DND-41 (cell line): ENCODE results near the gene RBMS1.

Experiments
- ATAC-seq: fragments of 200-7000 bp; cut with Tn5 transposase; 3 replicates; pipeline ENCODE4 v1.9.1; 2021; ENCODE audit warnings: low read depth; ENCODE audit not compliant: insufficient read depth
- DNase-seq: peaks from one replicate; pipeline ENCODE4 v3.0.0-alpha.2; 2020
- H2AFZ ChIP-seq: 2 replicates; pipeline ENCODE4 v1.6.0; 2012; ENCODE audit warnings: low read depth, low read length
- H3K27ac ChIP-seq: 2 replicates; pipeline ENCODE4 v1.5.1; 2012; ENCODE audit warnings: low read length, inconsistent platforms
- H3K27me3 ChIP-seq: fragments of 200-600 bp; sonication (generic); 2 replicates; pipeline ENCODE4 v1.6.0; 2012; ENCODE audit warnings: low read length, mild to moderate bottlenecking, inconsistent platforms; ENCODE audit not compliant: insufficient read depth, poor library complexity
- H3K36me3 ChIP-seq: 2 replicates; pipeline ENCODE4 v1.5.1; 2012; ENCODE audit warnings: low read length, inconsistent platforms; ENCODE audit not compliant: insufficient read depth
- H3K4me1 ChIP-seq: 2 replicates; pipeline ENCODE4 v1.5.1; 2012; ENCODE audit warnings: mild to moderate bottlenecking, low read length; ENCODE audit not compliant: insufficient read depth
- H3K4me2 ChIP-seq: 2 replicates; pipeline ENCODE4 v1.6.0; 2012; ENCODE audit warnings: mild to moderate bottlenecking, moderate library complexity, low read length, inconsistent platforms; ENCODE audit not compliant: insufficient read depth
- H3K4me3 ChIP-seq, 2 experiments: fragments of 200-600 bp in 1 of 2; shearing (Covaris generic) in 1 of 2; 2 replicates each; pipeline ENCODE4 v1.5.1; 2012 to 2016; ENCODE audit warnings: inconsistent platforms in 2 of 2, low read length in 2 of 2, mild to moderate bottlenecking in 2 of 2, low read depth in 1 of 2, moderate library complexity in 1 of 2
- H3K79me2 ChIP-seq: 2 replicates; pipeline ENCODE4 v1.6.0; 2012; ENCODE audit warnings: low read length, inconsistent platforms; ENCODE audit not compliant: insufficient read depth
- H3K9ac ChIP-seq: 2 replicates; pipeline ENCODE4 v1.6.0; 2012; ENCODE audit warnings: low read depth, mild to moderate bottlenecking, inconsistent platforms, low read length, moderate library complexity
- H3K9me3 ChIP-seq: 2 replicates; pipeline ENCODE4 v1.5.1; 2012; ENCODE audit warnings: low read length, moderate library complexity, mild to moderate bottlenecking, inconsistent platforms; ENCODE audit not compliant: insufficient read depth, severe bottlenecking
- H4K20me1 ChIP-seq: 2 replicates; pipeline ENCODE4 v1.6.0; 2012; ENCODE audit warnings: low read length; ENCODE audit not compliant: insufficient read depth
- CTCF ChIP-seq: IDR thresholded peaks from 2 replicates; pipeline ENCODE4 v1.5.1; 2012; ENCODE audit warnings: borderline replicate concordance, low read length, moderate library complexity, mild to moderate bottlenecking; ENCODE audit not compliant: poor library complexity, severe bottlenecking; ENCODE audit errors: extremely low read depth
- EZH2 ChIP-seq: IDR thresholded peaks from 3 replicates; pipeline ENCODE4 v1.6.1; 2012; ENCODE audit warnings: borderline replicate concordance, low read depth, mild to moderate bottlenecking, moderate library complexity, low read length, inconsistent platforms; ENCODE audit not compliant: severe bottlenecking

The RBMS1 gene

GRCh38 chr2:160321006-160321405 is 172.6 kb downstream of the RBMS1 start:
- H3K4me2 ChIP-seq, result no peak overlapping the region
- H3K9ac ChIP-seq, result no peak overlapping the region
- no peaks in the 10 kb centered on the region for H3K9me3 ChIP-seq
- no peak for DNase-seq
- H3K4me3 ChIP-seq, result no peak overlapping the region
- no peak for ATAC-seq
- TF ChIP-seq CTCF (no peak), EZH2 (no peak)
- H3K79me2 ChIP-seq, result peaks cover 31% of the 10 kb centered on the region
- H3K4me1 ChIP-seq, result no peaks in the 10 kb centered on the region
- no peaks in the 10 kb centered on the region for H3K27me3 ChIP-seq
- H3K36me3 ChIP-seq, result no peaks in the 10 kb centered on the region
- no peak overlapping the region for H3K27ac ChIP-seq
- H4K20me1 ChIP-seq, result peaks cover 6% of the 10 kb centered on the region; the same call in 1 of the 2 replicates
- H2AFZ ChIP-seq, result no peak overlapping the region

GRCh38 chr2:160319700-160320099 is 173.9 kb downstream of the RBMS1 start:
- no peak overlapping the region for H2AFZ ChIP-seq
- DNase-seq (no peak), ATAC-seq (no peak)
- no peak overlapping the region for H3K4me3 ChIP-seq
- H3K27ac ChIP-seq, result no peak overlapping the region
- H3K9me3 ChIP-seq, result no peaks in the 10 kb centered on the region
- no peaks in the 10 kb centered on the region for H3K4me1 ChIP-seq
- no peaks in the 10 kb centered on the region for H3K36me3 ChIP-seq
- H3K27me3 ChIP-seq, result no peaks in the 10 kb centered on the region
- peaks cover 28% of the 10 kb centered on the region for H3K79me2 ChIP-seq
- no peak overlapping the region for H3K4me2 ChIP-seq
- peaks cover 3% of the 10 kb centered on the region; the same call in 1 of the 2 replicates for H4K20me1 ChIP-seq
- H3K9ac ChIP-seq, result no peak overlapping the region
- TF ChIP-seq EZH2 (no peak), CTCF (no peak)

- no peak overlapping the region for H3K27ac ChIP-seq
- H3K4me3 ChIP-seq, result no peak overlapping the region
- ATAC-seq, result no peak
- H4K20me1 ChIP-seq, result no peaks in the 10 kb centered on the region
- 0 out of 2 replicates have a peak, but pooled peaks cover under 1% of the 10 kb centered on the region for H3K36me3 ChIP-seq
- no peak overlapping the region for H3K9ac ChIP-seq
- no peak for DNase-seq
- H3K27me3 ChIP-seq, result no peaks in the 10 kb centered on the region
- no peak overlapping the region for H3K4me2 ChIP-seq
- peaks cover 17% of the 10 kb centered on the region for H3K79me2 ChIP-seq
- H3K4me1 ChIP-seq, result no peaks in the 10 kb centered on the region
- no peak overlapping the region for H2AFZ ChIP-seq
- TF ChIP-seq CTCF, result no peak
- TF ChIP-seq EZH2, result no peak
- no peaks in the 10 kb centered on the region for H3K9me3 ChIP-seq
Observed at GRCh38 chr2:160318218-160318617, 175.4 kb downstream of the RBMS1 start.
